HG02885 (cell line): ENCODE results near the gene PRR36.

Source experiments
- ATAC-seq: cut with Tn5 transposase; IDR thresholded peaks from one replicate; pipeline ENCODE4 v1.9.1; 2021; ENCODE audit warnings: mild to moderate bottlenecking; ENCODE audit not compliant: unreplicated experiment, poor library complexity

Gene PRR36

DNA sequence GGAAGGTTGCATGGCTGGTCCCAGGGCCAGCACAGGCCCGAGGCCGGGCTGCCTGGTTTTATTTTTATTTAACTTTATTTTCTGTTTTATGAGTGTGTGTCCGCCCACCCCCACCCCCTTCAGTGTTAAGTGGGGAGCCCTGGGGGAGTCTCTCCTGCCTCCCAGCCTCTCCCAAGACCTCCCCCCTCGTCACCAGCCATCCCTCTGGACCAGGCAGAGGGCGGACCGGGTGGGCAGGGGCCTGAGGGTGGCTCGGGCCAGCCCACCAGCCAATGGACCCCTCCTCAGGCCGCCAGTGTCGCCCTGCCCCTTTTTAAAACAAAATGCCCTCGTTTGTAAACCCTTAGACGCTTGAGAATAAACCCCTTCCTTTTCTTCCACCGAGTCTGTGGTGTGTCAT is 39.9 kb upstream of the PRR36 start:
- ATAC-seq: no peak

DNA sequence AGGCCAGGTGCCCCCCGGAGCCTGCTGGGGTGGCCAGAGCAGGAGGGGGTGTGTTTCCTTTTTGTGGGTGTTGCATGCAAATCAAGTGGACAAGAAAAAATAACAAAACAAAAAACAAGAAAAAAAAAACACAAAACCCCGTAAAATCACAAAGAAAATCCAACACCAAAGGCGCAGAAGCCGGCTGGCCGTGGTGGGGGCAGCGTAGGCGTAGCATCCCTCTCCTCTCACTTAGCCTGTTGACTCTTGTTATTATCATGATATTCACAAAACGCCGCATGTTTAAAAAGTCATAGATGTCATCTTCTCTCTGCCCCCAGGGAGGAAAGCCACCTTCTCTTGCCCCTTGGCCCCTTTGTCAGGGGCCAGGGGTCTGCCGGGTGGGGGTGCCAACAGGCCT is 39.5 kb upstream of the PRR36 start:
- ATAC-seq: no peak

DNA sequence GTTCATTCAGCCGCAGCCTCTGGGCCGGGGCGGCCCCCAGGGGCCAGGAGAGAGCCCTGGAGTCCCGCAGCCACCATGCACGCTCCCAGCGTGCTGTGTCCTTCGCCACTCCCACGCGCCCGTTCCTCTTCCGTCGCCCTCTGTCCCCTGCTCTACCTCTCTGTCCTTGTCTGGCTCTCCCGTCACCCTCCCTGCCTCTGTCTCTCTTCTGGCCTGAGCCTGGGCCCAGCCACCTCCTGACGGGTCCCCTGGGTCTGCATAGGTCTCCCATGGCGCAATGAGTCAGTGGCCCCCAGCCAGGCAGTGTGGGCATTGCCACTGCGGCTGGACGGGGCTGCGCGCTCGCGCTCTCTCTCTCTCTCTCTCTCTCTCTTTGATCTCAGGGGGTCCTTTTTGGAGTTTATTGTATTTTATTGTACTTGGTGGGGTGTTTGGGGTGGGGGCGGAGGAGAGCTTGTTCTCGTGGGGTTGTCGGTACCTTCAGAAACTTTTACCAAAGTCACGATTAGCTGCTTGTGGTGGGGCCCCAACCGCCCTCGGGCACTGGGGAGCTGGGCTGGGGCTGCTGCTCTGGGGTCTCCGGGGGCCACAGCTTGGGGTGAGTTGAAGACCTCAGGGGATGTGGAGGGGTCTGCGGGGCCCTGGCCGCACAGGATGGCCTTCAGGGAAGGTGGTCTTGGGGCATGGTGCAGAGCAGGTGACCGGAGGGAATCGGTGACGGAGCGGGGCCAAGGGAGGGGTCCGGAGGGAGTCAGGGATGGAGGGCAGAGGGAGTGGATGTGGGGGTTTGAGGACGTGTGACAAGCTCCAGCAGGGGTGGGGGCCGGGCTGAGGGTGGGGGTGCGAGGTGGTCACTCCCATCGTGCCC is 38.7 kb upstream of the PRR36 start:
- no peak for ATAC-seq

DNA sequence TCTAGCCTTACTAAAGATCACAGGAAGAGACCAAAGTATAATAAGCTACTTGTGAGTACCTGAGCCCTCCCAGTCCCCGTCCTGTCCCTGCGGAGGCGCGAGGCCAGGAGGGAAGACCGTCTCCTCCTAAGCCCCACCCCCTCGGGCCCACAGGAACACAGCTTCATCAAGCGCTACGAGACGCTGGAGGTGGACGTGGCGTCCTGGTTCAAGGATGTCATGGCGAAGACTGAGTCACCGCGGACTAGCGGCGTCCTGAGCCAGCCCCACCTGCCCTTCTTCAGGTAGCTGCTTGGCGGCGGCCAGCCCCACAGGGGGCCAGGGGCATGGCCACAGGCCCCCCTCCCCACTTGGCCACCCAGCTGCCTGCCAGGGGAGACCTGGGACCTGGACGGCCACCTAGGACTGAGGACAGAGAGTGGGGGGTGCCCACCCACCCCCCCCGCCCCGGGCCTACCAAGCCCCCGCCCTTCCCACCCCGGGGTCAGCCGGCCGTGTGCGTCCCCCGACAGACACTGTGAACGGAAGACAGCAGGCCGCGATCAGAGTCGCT is 38.0 kb upstream of the PRR36 start:
- no peak for ATAC-seq

DNA sequence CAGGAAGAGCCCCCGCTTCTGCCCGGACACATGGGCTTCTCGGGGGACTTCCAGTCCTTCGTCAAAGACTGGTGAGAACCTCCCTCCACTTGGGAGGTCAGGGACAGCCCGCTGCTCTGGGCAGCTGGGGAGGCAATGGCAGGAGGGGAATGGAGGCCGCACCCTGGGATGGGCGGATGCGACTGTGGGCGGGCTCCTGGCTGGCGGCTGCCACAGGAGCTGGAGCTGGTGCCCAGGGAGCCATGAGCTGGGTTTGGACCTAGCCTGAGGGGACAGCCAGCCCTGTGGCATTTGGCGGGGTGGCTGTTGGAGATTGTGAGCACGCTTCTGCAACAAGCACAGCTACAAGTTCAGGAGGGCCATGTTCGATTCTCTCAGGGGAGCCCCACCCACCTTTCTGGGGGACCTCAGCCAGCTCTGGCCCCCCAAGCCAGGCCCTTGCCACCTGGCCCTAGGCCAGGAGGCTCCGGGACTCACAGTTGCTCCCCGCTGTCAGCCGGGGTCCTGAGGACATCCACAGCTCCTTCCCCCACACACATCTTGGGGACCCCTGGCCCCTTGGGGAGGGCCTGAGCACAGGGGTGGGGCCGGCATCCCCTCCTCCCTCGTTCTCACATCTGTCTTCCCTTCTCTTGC is 37.4 kb upstream of the PRR36 start:
- ATAC-seq: no peak

DNA sequence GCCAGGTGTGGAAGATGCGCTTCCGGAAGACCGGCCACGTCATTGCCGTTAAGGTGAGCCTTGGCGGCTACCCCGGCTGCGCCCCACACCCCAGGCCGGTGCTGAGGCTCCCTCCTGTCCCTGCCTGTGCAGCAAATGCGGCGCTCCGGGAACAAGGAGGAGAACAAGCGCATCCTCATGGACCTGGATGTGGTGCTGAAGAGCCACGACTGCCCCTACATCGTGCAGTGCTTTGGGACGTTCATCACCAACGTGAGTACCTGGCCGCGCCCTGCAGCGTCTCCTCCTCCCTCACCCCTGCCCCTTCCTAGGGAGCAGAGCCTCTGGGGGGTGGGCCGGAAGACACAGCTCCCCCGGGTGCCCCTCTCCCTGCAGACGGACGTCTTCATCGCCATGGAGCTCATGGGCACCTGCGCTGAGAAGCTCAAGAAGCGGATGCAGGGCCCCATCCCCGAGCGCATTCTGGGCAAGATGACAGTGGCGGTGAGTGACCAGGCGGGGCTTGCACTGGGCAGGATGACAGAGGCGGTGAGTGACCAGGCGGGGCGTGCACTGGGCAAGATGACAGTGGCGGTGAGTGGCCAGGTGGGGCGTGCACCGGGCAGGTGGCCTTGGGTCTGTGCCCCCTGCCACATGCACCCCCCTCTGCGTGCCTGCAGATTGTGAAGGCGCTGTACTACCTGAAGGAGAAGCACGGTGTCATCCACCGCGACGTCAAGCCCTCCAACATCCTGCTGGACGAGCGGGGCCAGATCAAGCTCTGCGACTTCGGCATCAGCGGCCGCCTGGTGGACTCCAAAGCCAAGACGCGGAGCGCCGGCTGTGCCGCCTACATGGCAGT is 36.4 kb upstream of the PRR36 start:
- no peak for ATAC-seq

DNA sequence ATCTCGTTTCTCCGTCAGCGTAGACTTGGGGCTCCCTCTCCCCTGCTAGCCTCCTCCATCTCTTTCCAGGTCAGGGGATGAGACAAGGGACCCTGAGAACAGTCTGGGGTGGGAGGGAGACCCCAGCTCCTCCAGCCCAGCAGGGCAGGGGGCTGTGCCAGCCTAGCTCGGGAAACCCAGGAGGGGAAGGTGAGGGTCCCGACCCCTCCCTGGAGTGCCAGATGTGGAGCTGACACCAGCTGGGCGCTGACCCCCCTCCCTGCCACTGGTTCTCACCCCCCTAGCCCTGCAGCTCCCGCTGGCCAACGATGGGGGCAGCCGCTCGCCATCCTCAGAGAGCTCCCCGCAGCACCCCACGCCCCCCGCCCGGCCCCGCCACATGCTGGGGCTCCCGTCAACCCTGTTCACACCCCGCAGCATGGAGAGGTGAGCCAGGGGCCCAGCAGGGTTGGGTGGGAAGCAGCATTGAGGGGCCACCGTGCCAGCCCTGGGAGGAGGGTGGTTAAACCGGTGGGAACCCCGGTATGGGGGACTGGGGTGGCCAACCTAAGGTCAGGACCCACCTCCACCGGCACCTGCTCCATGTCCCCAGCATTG is 35.4 kb upstream of the PRR36 start:
- no peak for ATAC-seq

DNA sequence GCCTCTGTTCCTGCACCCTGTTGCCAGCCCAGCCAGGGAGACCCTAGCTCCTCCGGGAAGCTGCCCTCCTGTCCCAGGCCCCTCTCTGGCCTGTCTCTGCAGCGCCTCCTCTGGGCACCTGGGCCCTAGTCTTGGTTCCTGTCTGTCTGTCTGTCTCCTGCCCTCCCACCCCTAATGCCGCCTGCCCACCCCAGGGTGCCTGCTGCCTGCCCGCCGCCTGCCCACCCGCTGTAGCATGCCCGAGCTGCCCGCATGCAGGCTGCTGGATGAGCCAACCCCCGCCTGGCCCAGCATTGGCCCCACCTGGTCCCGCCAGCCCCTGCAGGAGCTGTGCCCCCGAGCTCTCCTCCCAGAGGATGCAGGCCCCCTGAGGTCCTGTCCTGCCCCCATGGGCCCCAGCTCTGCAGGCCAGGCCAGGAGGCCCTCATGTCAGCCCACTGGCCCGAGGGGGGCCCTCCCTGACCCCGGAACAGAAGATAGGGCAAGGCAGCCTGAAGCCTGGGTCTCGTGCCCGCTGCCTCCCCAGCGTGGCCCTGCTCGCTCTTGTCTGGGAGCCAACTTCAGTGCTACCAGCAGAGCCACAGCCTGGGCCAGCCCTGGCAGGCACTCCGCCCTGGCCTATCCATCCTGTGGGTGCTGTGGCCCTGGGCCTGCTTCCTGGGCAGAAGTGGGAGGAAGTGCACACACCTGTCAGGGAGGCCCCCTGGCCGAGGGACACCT is 34.7 kb upstream of the PRR36 start:
- no peak for ATAC-seq

DNA sequence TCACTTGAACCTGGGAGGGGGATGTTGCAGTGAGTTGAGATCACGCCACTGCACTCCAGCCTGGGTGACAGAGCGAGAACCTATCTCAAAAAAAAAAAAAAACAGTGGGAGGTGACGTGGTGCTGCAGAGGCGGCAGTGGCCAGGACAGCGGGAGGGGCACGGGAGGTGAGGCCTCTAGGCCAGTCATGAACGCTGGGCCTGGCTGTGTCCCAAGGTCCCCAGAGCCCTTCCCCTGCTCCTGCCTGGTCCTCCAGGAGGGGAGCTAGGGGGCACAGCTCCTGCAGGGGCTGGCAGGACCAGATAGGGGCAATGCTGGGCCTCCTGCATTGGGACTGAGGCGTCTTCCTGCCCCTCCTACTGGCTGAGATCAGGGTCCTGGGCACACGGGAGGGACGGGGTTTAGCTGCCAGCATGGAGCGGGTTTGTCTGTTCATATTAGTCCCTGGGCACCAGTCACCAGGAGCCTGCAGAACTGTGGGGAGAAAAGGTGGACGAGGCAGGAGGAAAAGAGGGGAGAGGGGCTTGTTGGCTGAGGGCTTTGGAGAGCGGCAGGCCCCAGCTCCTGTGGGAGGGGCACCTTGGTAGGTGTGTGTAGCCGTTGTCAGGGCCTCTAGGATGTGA is 34.0 kb upstream of the PRR36 start:
- no peak for ATAC-seq

DNA sequence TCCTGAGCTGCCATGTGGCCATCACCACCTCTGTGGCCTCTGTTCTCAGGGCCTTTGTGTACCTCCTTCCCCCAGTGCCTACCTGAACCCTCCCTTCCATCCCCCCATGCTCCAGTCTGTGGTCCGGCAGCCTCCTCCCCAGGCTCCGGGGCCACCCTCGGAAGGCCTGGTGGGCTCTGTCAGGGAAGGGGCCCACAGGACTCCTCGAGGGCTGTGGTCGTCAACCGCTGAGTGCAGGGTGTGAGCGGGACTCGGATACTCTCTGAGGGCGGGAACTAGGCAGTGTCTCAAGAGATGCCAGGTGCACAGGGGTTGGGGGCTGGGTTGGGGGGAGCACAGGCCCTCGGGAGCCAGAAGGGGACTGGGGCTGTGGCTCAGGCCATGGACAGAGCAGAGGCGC is 33.4 kb upstream of the PRR36 start:
- no peak for ATAC-seq

DNA sequence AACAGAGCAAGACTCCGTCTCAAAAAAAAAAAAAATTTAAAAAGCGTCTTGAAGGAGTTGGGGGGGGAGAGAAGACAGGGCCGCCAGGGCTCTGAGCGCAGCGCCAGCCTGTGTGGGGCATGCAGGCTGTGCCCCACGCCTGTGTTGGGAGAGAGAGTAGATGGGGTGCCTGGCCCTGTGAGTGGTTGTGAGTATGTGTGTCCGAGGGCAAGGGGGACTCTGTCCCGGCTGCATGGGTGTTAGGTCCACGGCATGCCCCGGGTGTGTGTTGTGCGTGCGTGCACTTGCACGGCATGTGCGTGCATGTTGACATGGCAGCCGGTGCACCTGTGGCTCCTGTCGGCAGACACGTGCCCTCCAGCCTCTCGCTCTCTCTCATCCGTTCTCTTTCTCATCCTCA is 32.9 kb upstream of the PRR36 start:
- no peak for ATAC-seq

DNA sequence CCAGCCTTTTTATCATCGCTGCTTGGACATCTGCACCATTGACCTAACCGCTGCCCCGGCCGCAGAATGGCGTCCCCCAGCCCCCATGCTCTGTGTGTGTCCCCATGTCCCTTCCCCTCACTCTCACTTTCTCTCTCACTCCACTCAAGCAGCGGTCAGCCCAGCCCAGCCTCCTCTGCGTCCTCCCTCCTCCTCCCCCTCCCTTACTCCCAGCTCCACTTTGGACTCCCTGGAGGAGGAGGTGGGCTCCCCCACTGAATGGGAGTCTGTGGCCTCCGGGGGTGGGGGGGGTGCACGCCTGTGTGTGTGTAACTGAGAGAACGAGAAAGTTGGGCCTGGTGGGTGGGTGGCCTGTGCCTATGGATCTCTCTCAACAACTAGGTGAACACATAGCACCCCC is 31.7 kb upstream of the PRR36 start:
- no peak for ATAC-seq

DNA sequence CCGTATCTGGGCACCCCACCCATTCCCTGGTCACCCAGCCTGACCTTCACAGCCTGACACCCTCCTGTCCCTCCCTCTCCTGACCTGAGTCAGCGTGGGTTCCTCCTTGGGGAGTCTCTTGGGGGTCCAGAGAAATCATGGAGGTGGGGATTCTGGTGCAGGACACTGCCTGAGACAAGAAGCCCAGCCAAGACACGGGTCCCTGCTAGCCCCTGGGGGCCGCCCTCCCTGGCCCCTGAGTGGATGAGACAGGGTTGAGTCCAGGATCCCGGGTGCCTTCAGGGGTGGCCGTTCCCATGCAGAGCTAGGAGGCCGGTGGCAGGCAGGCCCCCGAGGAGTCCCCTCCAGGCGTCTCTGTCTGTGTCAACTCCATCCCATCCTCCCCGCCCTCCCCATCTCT is 31.1 kb upstream of the PRR36 start:
- no peak for ATAC-seq

DNA sequence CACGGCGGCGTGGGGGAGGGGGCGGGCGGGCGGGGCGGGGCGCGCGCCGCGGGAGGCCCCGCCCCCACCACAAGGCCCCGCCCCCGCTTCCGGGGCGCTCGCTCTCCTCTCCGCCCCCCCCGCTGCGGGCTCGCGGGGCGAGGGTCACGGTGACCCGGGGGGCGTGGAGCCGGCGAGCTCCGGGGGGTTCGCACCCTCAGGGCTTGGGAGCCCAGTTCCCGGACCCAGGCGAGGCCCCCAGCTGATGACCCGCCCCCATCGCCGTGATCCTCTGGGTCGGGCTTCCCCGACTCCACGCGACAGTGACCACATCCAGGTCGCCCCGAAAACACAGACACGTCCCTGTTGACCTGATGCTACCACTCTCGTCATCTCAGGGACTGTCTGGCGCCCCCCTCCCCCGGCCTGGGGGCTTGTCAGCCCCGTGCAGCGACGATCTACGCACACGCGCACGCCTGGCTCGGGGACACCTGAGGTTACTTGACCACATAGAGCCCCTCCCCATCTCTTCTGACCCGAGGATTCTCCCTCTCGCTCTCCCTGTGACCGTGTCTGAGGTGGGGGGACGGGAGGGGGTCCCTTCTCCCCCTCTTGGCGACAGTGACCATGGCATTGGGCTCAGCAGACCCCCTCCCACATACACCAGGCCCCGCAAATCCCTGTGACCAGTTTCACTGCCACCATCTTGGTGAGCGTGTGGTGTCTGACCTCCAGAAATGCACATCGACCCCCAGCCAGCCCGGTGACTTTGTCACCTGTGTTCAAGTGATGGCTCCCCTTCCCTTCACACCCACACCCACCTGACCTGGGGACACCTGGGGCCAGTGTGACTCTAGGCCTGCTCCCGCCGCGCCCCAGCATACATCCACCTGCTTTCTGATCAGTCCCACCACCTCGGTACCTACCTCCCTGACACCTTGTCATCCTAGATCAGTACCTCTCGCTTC is 30.2 kb upstream of the PRR36 start:
- ATAC-seq: peak; percentile 42

DNA sequence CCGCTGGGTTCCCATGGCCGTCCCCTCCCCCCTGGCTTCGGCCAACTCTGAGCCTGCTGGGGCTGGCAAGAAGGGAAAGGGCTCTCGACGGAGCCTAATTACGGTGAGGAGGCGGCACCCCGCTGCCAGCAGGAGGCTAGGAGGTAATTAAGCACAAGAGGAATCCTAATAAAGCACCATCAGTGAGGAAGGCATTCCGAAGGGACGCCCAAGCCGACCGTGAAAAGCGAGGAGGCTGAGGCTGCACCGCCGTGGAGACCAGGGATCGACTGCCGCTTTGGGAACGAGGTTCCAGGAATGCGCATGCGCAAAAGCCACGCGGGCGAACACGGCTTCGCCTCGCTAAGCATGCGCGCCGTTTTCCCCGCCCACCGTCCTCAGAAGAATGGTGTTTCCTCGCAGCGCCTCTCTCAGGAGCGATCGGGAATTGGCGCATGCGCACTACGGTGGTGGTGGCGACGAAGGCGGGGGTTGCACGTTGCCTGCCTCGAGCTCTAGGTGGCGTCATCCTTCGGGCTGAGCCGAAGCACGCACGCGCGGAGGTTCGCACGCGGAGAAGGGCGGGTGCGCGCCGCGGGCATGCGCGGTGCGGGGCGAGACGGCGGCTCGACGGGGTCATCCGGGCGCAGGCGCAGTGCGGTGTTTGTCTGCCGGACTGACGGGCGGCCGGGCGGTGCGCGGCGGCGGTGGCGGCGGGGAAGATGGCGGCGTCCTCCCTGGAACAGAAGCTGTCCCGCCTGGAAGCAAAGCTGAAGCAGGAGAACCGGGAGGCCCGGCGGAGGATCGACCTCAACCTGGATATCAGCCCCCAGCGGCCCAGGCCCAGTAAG is 29.3 kb upstream of the PRR36 start, which contains the start of gene MAP2K7:
Gene MAP2K7 (plus strand): TSS at position 634 of the 830 bp plus-strand sequence. CDS start 68 bp downstream, at position 702.
- peak; percentile 90 for ATAC-seq

DNA sequence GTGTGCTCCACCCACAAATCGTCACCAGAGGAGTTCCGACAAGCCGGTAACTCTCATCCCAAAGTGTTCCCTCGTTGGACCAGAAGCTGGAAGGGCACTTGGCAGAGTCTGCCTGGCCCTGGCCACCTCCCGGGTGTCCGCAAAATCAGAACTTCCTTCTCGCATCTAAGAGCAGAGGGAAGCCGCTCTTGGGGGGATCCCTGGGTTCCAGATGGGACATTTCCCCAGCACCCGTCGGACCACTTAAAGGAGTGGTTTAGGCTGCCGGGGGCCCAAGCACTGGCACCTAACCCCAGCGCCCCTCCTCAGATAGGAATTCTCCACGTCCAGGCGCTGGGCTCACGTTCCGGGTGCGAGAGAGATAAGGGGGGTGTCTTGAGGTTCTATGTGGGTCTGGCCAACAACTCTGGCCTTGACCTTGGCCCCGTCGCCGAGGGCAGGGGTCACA is 28.6 kb upstream of the PRR36 start:
- no peak for ATAC-seq

DNA sequence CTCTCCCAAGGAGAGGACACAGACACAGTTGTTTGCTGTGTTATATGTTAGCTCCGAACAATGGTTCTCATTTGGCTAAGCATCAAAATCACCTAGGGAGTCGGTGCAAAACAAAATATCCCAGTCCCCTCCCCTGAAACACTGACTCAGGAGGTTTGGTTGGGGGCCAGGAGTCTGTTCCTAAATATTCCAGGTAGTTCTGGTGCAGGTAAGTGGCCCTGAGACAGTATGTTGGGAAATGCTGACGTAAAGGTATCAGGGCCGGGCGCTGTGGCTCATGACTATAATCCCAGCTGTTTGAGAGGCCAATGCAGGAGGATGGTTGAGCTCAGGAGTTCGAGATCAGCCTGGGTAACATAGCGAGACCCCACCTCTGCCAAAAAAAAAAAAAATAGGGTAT is 27.1 kb upstream of the PRR36 start:
- ATAC-seq: no peak
